ENCODE data around the gene ALK.

ALK gene

DNA sequence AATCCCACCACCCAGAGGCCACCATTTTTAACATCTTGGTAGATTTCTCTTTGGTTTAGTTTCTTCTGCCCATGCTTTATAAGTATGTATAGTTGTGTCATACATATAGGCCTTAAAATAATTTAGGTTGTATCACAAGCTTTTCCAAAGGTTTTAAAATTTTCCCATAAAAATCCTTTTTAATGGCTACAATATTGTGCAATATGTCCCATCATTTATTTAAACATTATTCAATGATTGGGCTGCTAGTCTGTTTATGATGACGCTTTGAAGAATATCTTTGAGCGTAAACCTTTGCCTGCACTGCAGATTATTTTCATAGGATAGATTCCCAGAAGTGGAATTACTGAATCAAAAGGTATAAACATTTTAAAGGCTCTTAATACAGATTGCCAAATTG, 588.8 kb downstream of the ALK start:
- H3K36me3 ChIP-seq, result no peaks in the 10 kb centered on the region
- H3K27ac ChIP-seq, result no peak overlapping the region
- TF ChIP-seq CTCF (IDR thresholded peaks at IDR 0.05), result no peak
- no peak overlapping the region for H3K4me3 ChIP-seq (ENCODE audit: low read depth in 1 of 2, low read length in 1 of 2)
- H3K9me3 ChIP-seq, result no peaks in the 10 kb centered on the region
- H3K4me1 ChIP-seq (ENCODE audit: control insufficient read depth in 1 of 2, insufficient read depth in 1 of 2, low read depth in 1 of 2, low read length in 1 of 2), result no peaks in the 10 kb centered on the region
- H3K27me3 ChIP-seq, result no peaks in the 10 kb centered on the region

DNA sequence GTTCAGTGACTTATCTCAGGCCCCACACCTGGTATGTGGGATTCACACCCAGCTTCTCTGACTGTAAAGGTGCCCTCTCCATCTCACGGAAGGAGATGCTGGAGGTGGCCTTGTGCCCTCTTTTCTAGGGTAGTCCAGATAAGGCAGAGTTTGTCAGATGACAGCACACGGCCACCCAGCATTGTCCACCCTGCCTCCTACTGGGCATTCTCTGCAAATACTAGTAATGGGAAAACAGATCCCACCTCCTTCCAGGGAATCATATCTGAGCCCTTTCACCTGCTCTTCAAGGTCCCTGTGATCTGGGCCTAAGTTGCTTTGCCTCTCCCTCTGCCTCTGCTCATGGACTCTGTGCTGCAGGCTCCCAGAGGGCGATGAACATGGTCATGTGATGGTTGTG, 591.5 kb downstream of the ALK start:
- Histone ChIP-seq H3K27me3 (no peaks in the 10 kb centered on the region), H3K4me3 (ENCODE audit: low read depth in 1 of 2, low read length in 1 of 2) (no peak overlapping the region), H3K27ac (no peak overlapping the region), H3K36me3 (no peaks in the 10 kb centered on the region), H3K4me1 (ENCODE audit: control insufficient read depth in 1 of 2, insufficient read depth in 1 of 2, low read depth in 1 of 2, low read length in 1 of 2) (peaks cover 0 to 4% of the 10 kb centered on the region in 2 experiments), H3K9me3 (no peaks in the 10 kb centered on the region)
- no peak for TF ChIP-seq CTCF (IDR thresholded peaks at IDR 0.05)

DNA sequence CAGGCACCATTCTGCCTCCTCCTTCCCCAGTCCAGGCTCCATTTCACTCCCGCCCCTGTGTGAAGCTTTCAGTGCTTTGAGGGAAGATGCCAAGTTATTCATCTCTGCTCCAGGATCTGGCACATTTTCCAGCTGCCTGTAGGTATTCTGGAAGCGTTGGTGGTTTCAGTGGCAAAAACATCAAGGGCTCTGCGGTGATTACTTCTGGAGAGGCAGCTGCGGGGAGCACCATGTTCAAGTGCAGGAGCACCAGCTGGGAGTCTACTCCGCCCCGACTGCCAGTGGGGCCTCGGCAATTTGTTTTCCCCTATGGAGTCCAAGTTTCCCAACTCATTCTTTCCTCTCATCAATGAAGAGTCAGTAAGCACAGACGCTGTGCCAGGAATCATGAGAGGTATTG, 594.5 kb downstream of the ALK start:
- H3K4me3 ChIP-seq (ENCODE audit: low read depth in 1 of 2, low read length in 1 of 2), result no peak overlapping the region
- H3K27me3 ChIP-seq, result no peaks in the 10 kb centered on the region
- H3K27ac ChIP-seq, result no peak overlapping the region
- TF ChIP-seq CTCF (IDR thresholded peaks at IDR 0.05), result no peak
- H3K9me3 ChIP-seq, result no peaks in the 10 kb centered on the region
- H3K36me3 ChIP-seq, result no peaks in the 10 kb centered on the region
- peaks cover 0 to 4% of the 10 kb centered on the region in 2 experiments for H3K4me1 ChIP-seq (ENCODE audit: control insufficient read depth in 1 of 2, insufficient read depth in 1 of 2, low read depth in 1 of 2, low read length in 1 of 2)

- Histone ChIP-seq H3K27me3 (peaks cover 5% of the 10 kb centered on the region), H3K4me1 (ENCODE audit: control insufficient read depth in 1 of 2, insufficient read depth in 1 of 2, low read depth in 1 of 2, low read length in 1 of 2) (peaks cover 0 to 4% of the 10 kb centered on the region in 2 experiments), H3K27ac (no peak overlapping the region), H3K4me3 (ENCODE audit: low read depth in 1 of 2, low read length in 1 of 2) (no peak overlapping the region), H3K9me3 (no peaks in the 10 kb centered on the region), H3K36me3 (no peaks in the 10 kb centered on the region)
- no peak for TF ChIP-seq CTCF (IDR thresholded peaks at IDR 0.05)
Observed at GRCh38 chr2:29325544-29325943, 595.8 kb downstream of the ALK start.

- Histone ChIP-seq H3K27ac (no peak overlapping the region), H3K9me3 (no peaks in the 10 kb centered on the region), H3K36me3 (no peaks in the 10 kb centered on the region), H3K4me3 (ENCODE audit: low read depth in 1 of 2, low read length in 1 of 2) (no peak overlapping the region), H3K4me1 (ENCODE audit: control insufficient read depth in 1 of 2, insufficient read depth in 1 of 2, low read depth in 1 of 2, low read length in 1 of 2) (peaks cover 2 to 4% of the 10 kb centered on the region in 2 experiments), H3K27me3 (peaks cover 5% of the 10 kb centered on the region)
- TF ChIP-seq CTCF (IDR thresholded peaks at IDR 0.05), result no peak
Observed at GRCh38 chr2:29323961-29324360, 597.4 kb downstream of the ALK start.

- no peaks in the 10 kb centered on the region for H3K36me3 ChIP-seq
- peaks cover 5% of the 10 kb centered on the region for H3K27me3 ChIP-seq
- H3K9me3 ChIP-seq, result no peaks in the 10 kb centered on the region
- no peak overlapping the region for H3K4me3 ChIP-seq (ENCODE audit: low read depth in 1 of 2, low read length in 1 of 2)
- TF ChIP-seq CTCF (IDR thresholded peaks at IDR 0.05), result no peak
- H3K4me1 ChIP-seq (ENCODE audit: control insufficient read depth in 1 of 2, insufficient read depth in 1 of 2, low read depth in 1 of 2, low read length in 1 of 2), result peaks cover 8 to 9% of the 10 kb centered on the region in 2 experiments
- no peak overlapping the region for H3K27ac ChIP-seq
Observed at GRCh38 chr2:29323301-29323700, 598.1 kb downstream of the ALK start.
